Suppressor macrophage (primary cell): ENCODE results near the gene MKNK2.
A peak's percentile ranks its signal among the peaks of the same experiment; 100 is the strongest.

ENCODE experiments used
- DNase-seq, 4 experiments: peaks; one replicate each; pipeline ENCODE4 v3.0.0-alpha.2; 2020 to 2022

Gene MKNK2

DNA sequence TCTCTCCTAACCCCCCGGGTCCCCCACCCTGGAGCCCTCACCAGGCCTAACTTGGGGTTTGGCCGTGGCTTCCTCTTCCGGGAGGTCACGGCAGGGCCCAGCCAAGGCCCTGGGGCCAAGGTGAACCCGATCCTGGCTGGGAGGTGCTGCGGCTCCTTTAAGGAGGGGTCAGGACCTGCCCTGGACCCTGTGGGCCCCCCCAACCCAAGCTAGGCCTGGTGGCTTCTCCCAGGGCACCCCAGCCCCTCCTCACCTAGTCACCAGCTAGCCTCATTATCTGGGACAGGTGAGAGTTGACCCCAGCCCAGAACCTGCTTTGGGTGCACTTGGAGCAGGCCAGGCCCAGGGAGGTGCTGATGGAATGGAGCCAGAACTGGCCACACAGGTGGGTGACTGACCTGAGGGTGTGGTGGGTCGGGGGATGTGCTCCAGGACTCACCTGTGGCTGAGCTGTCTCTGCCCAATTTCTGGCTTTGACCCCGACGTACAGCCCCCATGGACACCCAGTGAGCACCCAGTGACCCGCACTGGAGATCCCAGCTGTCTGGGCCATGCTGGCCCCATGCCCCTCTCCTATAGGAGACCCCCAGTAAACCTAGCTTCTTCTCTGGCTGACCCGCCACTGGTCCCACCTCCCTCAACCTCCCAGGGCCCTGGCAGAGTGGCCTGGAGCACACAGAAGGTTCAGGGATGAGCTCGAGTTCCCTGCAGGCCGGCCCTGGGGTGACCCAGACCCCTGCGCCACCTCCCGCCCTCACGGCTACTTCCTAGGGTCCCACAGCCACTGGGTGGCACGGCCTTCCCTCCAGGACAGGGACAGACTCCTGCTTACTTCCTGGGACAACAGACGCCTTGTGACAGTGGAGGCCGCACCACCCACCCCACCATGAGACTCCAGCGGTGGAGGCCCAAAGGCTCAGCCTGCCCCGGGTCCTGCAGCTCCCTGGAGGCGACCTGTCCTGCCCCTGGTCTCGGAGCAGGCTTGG is 6.7 kb upstream of the MKNK2 start:
- DNase-seq = no peak

DNA sequence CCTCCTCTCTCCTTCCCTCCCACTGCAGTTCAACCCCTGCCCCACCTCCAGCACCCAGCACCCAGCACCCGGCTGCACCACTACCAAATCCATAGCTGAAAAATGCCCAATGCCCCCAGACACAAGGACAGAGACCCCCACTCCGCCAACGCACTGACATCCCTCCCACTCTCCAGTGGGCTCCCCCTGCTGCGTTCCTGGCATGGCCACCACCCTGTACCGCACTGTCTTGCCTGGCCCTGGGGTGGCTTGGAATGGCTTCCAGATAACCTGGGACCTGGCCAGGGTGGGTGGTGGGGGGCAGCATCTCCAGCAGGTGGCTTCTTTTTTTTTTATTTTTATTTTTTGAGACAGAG is 5.8 kb upstream of the MKNK2 start:
- DNase-seq = no peak

DNA sequence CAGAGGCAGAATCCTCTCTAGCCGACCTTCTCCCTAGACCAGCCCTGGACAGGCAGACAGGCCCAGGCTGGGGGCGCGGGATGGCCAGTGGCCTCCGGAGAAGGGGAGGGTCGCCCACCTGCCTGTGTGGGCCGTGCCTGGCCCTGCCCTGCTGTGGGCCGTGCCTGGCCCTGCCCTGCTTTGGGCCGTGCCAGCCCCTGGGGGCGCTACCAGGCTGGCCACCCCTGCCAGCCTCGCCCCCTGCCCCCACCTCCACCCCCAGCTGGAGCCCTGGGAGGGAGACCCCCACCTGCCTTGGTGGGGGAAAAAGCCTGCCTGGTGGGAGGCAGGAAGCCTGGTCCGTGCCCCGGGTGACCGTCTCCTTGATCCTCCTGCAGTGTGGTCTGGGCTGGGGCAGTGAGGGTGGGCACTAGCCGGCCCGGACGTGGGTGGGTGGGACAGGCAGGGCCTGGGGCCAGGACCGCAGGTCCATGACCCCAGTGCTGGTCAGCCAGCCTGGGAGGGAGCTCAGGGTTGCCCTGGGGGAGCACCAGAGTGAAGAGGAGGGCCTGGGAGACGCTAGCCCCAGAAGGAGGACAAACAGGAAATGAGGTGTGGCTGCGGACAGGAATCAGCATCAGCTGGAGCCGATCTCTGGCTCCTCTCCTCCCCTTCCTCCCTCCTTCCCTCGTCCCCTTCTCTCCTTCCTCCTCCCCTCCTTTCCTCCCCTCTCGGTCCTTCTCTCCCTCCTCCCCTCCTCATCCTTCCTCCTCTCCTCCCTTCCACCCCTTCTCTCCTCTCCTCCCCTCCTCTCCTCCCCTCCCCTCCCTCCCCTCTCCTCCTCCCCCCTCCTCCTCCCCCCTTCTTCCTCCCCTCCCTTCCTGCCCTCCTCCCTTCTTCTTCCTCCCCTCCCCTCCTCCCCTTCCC is 5.1 kb upstream of the MKNK2 start:
- no peak for DNase-seq

DNA sequence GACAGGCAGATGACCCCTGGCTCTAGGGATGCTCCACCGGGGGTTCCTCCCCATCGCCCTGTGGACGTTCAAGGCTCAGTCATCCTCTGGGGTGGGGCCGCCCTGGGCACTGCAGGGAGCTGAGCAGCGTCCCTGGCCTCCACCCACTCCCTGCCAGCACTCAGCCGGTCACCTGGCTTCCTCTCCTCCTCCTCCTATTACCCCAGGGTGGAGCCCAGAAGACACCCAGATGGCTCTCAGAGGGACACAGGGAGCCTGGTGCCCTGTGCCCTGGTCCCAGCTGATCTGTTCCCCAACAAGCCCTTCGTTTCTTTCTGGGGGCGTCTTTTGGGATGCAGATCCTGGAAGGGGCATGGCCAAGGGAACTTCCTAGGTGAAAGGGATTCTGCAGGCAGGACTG is 3.7 kb upstream of the MKNK2 start:
- DNase-seq = no peak

DNA sequence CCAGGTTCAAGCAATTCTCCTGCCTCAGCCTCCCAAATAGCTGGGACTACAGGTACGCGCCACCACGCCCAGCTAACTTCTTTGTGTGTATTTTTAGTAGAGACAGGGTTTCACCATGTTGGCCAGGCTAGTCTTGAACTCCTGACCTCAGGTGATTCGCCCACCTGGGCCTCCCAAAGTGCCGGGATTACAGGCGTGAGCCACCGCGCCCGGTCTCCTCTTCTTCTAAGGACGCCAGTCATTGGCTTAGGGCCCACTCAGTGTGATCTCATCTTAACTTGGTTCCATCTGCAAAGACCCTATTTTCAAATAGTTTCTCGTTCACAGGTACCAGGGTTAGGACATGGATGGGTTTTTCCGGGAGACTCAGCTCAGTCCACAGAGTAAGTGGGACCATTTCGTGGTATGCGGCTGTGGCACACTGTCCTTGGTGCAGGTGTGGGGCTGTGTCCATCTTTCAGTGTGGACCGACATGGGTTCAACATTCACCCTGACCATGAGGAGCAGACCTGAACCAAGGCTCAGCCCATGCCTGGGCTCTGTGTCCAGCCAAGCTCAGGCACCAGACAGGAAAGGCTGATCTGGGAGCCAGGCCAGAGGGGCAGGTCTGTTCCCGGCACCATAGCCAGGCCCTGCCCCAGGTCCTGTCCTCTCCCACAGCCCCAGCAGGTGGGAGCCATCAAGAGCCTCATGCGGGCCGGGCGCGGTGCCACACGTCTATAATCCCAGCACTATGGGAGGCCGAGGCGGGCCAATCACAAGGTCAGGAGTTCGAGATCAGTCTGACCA is 2.8 kb upstream of the MKNK2 start:
- DNase-seq = no peak

- no peak for DNase-seq
These were observed 995 bp upstream of the MKNK2 start for GRCh38 chr19:2051773-2052704.

GRCh38 chr19:2050349-2050990 is 574 bp downstream of the MKNK2 start:
- DNase-seq = peak in 1 of 4 experiments; percentile 27

DNA sequence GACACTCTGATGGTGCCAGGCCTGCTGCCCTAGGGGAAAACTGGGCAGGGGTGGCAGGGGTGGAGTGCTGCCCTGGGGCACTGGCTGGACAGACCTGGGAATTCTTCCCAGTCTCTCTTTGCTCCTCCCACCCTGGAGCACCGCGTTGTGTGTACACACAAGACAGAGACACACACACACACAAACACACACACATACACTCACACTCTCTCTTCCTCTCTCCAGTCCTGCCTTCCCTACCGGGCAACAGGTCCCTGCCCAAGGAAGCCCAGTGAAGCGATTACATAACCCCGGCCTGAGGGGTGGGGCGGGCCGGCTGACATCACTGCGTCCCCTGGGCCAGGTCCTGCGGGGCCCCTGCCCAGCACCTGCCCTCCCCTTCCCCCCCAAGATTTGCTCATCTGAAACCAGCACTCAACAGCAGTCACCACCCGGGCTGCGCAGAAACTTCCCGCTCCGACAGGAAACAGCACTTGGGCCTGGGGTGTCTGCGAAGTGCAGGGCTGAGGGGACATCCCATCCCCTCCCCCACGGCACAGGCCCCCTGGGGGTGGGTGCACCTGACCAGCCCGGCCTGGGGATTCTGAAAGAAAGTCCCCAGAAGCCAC is 1.2 kb downstream of the MKNK2 start:
- peak; percentile 64 to 79 (median 71) for DNase-seq

DNA sequence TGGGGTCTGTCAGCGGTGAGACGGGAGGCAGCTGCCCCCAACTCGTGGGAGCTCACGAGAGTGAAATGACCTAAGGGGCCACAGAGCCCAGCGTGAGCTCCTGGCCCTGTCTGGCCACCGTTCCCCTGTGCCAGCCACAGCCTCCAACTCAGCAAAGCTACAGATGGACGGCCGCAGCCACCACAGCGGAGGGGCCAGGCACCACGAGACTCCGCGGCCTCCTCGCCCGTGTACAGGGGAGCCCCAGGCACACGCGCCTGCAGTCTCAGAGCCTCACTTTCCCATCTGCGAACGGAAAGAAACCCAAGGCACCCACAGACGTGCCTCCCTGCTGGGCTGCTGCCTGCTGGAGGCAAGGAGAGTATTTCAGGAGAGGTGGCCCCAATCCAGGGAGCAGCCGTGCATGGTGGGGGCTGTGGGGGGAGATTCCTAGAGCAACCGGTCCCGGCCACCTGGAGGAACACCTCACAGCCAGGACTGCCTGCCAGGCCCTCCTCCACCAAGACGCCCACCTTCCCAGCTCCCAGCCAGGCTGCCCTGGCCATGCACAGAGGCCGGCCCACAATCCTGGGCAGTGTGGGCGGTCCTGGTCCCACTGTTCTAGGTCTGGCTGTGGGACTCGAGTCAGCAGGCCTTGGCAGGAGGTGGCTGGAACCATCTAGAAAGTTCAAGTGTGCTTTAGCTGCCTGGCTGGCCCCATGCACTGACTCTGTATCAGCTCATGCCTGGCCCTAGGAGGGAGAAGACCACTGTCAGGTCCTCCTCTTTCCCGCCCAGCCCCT is 1.9 kb downstream of the MKNK2 start:
- peak in 3 of 4 experiments; percentile 37 to 40 (median 37) for DNase-seq

DNA sequence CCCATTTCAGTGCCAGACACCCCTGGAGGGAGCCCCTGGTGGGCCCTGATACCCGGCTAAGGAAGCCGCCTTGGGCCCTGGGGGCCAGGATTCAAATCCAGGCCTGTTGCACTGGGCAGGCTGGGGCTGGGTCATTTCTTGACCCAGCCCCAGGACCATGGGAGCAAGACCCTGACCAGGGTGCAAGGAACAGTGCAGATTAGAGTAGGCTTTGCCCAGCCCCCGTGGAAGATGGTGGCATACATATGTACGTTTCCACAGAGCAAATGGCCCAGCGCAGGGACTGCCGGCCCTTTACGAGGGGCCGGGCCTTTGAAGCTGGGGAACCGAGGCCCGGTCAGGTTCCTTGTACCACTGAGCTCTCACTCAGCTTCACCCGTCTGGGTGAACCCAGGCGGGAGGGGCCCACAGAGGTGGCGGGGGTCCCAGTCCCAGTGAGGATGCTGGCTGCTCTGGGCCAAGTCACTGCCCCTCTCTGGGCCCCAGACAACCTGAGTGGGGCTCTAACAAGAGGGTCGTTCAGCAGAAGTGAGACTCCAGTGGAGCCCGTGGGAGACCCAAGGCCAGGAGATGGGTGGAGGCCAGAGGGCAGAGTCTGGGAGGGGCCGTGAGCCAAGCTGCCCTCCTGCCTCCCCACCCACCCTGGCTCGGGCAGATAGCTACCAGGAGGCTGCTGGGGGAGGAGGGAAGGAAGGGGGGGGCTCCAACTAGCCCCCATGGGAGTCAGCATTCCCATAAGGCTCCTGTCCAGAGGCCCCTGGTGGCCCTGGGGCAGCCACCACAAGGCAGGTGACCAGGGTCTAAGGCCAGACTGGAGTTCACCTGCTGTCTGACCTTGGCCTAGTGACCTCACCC is 2.7 kb downstream of the MKNK2 start:
- DNase-seq = no peak

GRCh38 chr19:2047449-2048103 is 3.5 kb downstream of the MKNK2 start:
- DNase-seq = peak; percentile 37 to 69 (median 47)

GRCh38 chr19:2047076-2047448 is 4.0 kb downstream of the MKNK2 start:
- no peak for DNase-seq

DNA sequence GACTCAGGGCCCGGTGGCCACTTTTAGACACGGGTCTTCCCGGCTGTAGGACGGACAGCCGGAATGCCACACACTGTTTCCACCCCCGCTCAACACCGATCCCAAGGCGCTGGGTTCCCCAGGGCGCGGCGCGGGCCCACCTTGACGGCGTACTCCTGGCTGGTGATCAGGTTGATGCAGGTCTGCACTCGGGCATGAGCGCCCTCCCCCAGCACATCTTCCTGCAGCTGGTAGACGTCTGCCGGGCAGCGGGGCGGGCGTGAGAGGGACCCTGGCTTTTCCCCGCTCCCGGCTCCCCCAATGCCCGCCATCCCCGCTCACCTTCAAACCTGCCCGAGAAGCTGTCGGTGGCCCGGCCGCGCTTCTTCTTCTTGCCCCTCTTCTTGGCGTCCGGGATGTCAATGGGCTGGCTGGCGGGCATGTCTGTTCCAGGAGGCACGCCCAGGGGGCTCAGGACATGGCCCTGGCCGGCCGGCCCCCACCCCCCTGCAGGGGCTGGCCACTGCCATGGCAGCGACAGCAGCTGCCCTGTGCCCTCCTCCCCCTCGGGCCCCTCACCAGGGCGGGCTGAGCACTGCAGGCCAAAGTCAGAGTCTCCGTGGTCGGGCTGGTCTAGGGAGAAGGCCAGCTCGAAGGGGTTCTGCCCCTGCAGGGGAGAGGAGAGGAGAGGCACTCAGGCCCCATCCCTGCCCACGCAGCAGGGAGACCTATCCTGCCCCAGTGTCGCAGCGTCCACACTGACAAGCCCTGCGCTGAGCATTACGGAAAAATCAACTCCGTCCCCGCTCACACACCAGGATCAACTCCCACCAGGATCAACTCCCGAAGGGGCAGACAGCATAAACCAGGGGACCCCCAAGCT is 4.8 kb downstream of the MKNK2 start:
- DNase-seq = no peak

GRCh38 chr19:2045501-2046045 is 5.5 kb downstream of the MKNK2 start:
- DNase-seq = no peak

DNA sequence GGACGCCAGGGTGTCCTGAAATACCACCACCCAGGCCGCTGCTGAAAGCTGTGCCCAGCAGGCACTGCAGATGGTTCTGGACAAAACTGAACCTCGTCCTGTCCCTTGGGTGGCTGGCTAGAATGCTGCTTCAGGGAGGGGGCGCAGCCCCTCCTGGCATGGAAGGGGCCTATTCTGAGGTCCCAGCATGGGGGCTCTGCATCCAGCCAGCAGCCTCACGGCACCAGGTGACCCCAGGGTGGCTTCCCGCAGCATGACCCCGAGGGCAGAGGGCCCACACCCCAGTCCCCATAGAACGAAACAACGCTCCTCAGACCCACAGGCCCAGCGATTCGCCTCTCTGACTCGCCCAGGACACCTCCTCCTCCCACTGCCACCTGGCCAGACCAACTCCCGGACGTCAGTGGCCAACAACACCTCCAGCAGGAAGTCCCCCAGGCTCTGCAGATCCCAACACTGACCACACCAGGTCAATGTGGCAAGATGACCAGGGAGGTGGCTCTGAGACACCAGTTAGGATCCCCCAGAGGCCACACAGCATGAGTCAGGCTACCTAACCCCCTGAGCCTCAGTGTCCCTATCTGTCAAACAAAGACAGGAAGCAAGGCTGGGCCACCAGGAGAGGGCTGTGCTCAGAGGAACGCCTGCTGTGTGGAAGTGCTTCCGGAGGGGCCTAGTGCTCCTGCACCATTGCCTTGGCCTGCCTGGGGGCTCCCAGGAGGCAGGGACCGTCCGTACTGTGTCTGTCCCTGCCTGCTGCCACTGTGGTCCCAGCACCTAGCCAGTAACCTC is 6.1 kb downstream of the MKNK2 start:
- DNase-seq = no peak
